ENCODE results near the gene KRTAP9-7. TPM values are rescaled to one million over a fixed set of nuclear protein-coding genes. Genes with fewer than 3 reads are reported as not detected.

Gene KRTAP9-7
- total and polyA plus RNA-seq, 2 donors: not detected

DNA sequence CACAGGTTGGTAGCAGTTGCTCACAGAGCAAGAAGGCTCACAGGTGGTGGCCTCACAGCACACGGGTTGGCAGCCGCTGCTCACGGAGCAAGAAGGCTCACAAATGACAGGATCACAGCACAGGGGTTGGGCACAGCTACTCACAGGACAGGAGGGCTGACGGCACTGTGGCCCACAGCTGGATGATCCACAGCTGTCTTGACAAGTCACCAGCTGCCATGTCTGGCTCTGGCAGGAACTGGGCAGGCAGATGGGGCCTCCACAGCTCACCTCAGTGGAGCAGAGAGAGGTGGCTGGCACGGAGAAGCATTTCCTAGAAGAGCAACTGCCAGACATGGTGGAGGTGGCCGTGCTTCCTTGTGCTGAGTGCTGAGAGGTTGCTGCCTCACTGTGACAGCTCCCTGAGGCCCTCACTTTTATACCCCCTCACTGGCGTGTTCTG lies 33.4 kb downstream of the KRTAP9-7 start, which contains the start of gene KRTAP16-1:
Gene KRTAP16-1 (minus strand): TSS at position 392 of the 442 bp plus-strand sequence. CDS start 56 bp downstream, at position 336.
- Histone ChIP-seq H3K27ac (ENCODE audit: low read depth in 1 of 2, low read length in 1 of 2) (peak within 1 kb of the TSS; percentile 74 to 91), H3K4me1 (ENCODE audit: control insufficient read depth in 2 of 2, insufficient read depth in 2 of 2, low read length in 2 of 2) (peaks cover 0 to 23% of the 10 kb centered on the region in 2 donors), H3K27me3 (ENCODE audit: control insufficient read depth in 2 of 2, insufficient read depth in 1 of 2, low read length in 1 of 2) (no peaks in the 10 kb centered on the region), H3K4me3 (ENCODE audit: low read length in 2 of 2) (no peak within 1 kb of the TSS), H3K36me3 (ENCODE audit: control insufficient read depth in 2 of 2, insufficient read depth in 2 of 2, low read length in 1 of 2) (no peaks in the 10 kb centered on the region), H3K9me3 (ENCODE audit: control insufficient read depth in 2 of 2, insufficient read depth in 1 of 2, low read length in 1 of 2) (peaks cover 2 to 12% of the 10 kb centered on the region in 2 donors)
- DNase-seq (ENCODE audit: low read depth in 6 of 9, low spot score in 9 of 9): no peak
- 8% methylated on average over 7 of the region's 7 CpGs for WGBS

DNA sequence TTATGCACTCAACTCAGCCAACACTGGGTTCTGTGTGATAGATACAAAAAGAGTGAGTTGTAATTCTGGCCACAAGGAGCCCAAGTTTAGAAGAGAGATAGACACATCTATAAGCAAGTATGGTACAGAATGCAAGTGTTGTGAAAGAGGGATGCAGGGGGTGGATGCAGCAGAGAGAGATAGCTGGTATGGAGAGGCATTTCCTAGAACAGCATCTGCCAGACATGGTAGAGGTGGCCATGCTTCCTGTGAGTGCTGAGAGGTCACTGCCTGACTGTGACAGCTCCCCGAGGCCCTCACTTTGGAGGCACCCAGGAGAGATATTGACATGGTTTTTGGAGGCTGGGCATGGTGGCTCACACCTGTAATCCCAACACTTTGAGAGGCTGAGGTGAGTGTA lies 35.6 kb downstream of the KRTAP9-7 start:
- Histone ChIP-seq H3K36me3 (ENCODE audit: control insufficient read depth in 2 of 2, insufficient read depth in 2 of 2, low read length in 1 of 2) (no peaks in the 10 kb centered on the region), H3K9me3 (ENCODE audit: control insufficient read depth in 2 of 2, insufficient read depth in 1 of 2, low read length in 1 of 2) (peaks cover 2 to 12% of the 10 kb centered on the region in 2 donors), H3K4me3 (ENCODE audit: low read length in 2 of 2) (no peak overlapping the region), H3K27me3 (ENCODE audit: control insufficient read depth in 2 of 2, insufficient read depth in 1 of 2, low read length in 1 of 2) (peaks cover 0 to 2% of the 10 kb centered on the region in 2 donors), H3K27ac (ENCODE audit: low read depth in 1 of 2, low read length in 1 of 2) (no peak overlapping the region), H3K4me1 (ENCODE audit: control insufficient read depth in 2 of 2, insufficient read depth in 2 of 2, low read length in 2 of 2) (peaks cover 0 to 23% of the 10 kb centered on the region in 2 donors)
- DNase-seq (ENCODE audit: low read depth in 6 of 9, low spot score in 9 of 9): no peak
- WGBS: 92% methylated on average over 1 of the region's 1 CpG

- DNase-seq (ENCODE audit: low read depth in 6 of 9, low spot score in 9 of 9): no peak
- H3K9me3 ChIP-seq (ENCODE audit: control insufficient read depth in 2 of 2, insufficient read depth in 1 of 2, low read length in 1 of 2): no peaks in the 10 kb centered on the region
- H3K4me3 ChIP-seq (ENCODE audit: low read length in 2 of 2): no peak within 1 kb of the TSS
- H3K27me3 ChIP-seq (ENCODE audit: control insufficient read depth in 2 of 2, insufficient read depth in 1 of 2, low read length in 1 of 2): peaks cover 0 to 2% of the 10 kb centered on the region in 2 donors
- H3K4me1 ChIP-seq (ENCODE audit: control insufficient read depth in 2 of 2, insufficient read depth in 2 of 2, low read length in 2 of 2): no peaks in the 10 kb centered on the region
- H3K36me3 ChIP-seq (ENCODE audit: control insufficient read depth in 2 of 2, insufficient read depth in 2 of 2, low read length in 1 of 2): no peaks in the 10 kb centered on the region
- no peak within 1 kb of the TSS for H3K27ac ChIP-seq (ENCODE audit: low read depth in 1 of 2, low read length in 1 of 2)
- 93% methylated on average over 24 of the region's 24 CpGs for WGBS
Observed at GRCh38 chr17:41315204-41315794, 39.8 kb downstream of the KRTAP9-7 start, which contains the start of gene KRTAP17-1. TSS of gene KRTAP17-1 (minus strand) at chr17:41315710. CDS start at chr17:41315650, 60 bp downstream.

DNA sequence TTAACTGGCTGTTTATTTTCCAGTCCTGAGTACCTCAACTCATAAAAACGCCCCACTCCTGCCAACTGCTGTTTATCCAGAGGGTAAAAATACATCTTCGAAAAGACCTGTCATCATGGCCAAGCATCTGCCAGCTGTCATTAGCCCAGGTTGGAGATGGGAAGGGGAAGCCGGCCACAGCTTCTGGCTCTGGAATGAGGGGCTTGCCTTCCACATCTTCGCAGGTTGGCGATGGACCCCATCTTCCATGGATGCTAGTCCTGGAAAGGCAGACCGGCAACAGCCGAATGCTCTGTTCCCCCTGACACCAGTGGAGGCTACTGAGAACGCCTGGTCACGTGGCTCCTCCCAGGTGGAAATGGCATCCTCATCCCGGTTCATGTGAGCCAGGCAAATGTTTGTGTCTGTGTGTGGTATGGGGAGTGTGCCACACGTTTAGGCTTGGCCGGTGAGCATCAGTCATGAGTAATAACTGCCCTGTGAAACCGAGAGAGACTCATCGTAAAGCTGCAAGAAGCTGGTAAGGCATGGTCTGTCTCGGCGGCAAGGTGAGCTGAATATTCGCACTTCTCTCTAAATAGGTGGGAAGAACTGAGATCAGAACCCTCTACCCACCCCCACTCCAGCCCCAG lies 40.4 kb downstream of the KRTAP9-7 start:
- WGBS: 94% methylated on average over 17 of the region's 17 CpGs
- no peaks in the 10 kb centered on the region for H3K4me1 ChIP-seq (ENCODE audit: control insufficient read depth in 2 of 2, insufficient read depth in 2 of 2, low read length in 2 of 2)

GRCh38 chr17:41318231-41318630 lies 42.7 kb downstream of the KRTAP9-7 start:
- H3K4me1 ChIP-seq (ENCODE audit: control insufficient read depth in 2 of 2, insufficient read depth in 2 of 2, low read length in 2 of 2): no peaks in the 10 kb centered on the region
- no peak overlapping the region for H3K27ac ChIP-seq (ENCODE audit: low read depth in 1 of 2, low read length in 1 of 2)
- H3K27me3 ChIP-seq (ENCODE audit: control insufficient read depth in 2 of 2, insufficient read depth in 1 of 2, low read length in 1 of 2): peaks cover 0 to 2% of the 10 kb centered on the region in 2 donors
- no peak for DNase-seq (ENCODE audit: low read depth in 6 of 9, low spot score in 9 of 9)
- no peaks in the 10 kb centered on the region for H3K36me3 ChIP-seq (ENCODE audit: control insufficient read depth in 2 of 2, insufficient read depth in 2 of 2, low read length in 1 of 2)
- WGBS: 52% methylated on average over 2 of the region's 2 CpGs
- H3K9me3 ChIP-seq (ENCODE audit: control insufficient read depth in 2 of 2, insufficient read depth in 1 of 2, low read length in 1 of 2): no peaks in the 10 kb centered on the region
- no peak overlapping the region for H3K4me3 ChIP-seq (ENCODE audit: low read length in 2 of 2)

More for the DNA sequence above, 40.4 kb downstream of the KRTAP9-7 start:
- DNase-seq (ENCODE audit: low read depth in 6 of 9, low spot score in 9 of 9): no peak
- Histone ChIP-seq H3K36me3 (ENCODE audit: control insufficient read depth in 2 of 2, insufficient read depth in 2 of 2, low read length in 1 of 2) (no peaks in the 10 kb centered on the region), H3K4me3 (ENCODE audit: low read length in 2 of 2) (no peak overlapping the region), H3K9me3 (ENCODE audit: control insufficient read depth in 2 of 2, insufficient read depth in 1 of 2, low read length in 1 of 2) (no peaks in the 10 kb centered on the region), H3K27ac (ENCODE audit: low read depth in 1 of 2, low read length in 1 of 2) (no peak overlapping the region), H3K27me3 (ENCODE audit: control insufficient read depth in 2 of 2, insufficient read depth in 1 of 2, low read length in 1 of 2) (peaks cover 0 to 2% of the 10 kb centered on the region in 2 donors)

- Histone ChIP-seq H3K27ac (ENCODE audit: low read depth in 1 of 2, low read length in 1 of 2) (no peak overlapping the region), H3K27me3 (ENCODE audit: control insufficient read depth in 2 of 2, insufficient read depth in 1 of 2, low read length in 1 of 2) (no peaks in the 10 kb centered on the region), H3K4me3 (ENCODE audit: low read length in 2 of 2) (no peak overlapping the region), H3K36me3 (ENCODE audit: control insufficient read depth in 2 of 2, insufficient read depth in 2 of 2, low read length in 1 of 2) (no peaks in the 10 kb centered on the region), H3K9me3 (ENCODE audit: control insufficient read depth in 2 of 2, insufficient read depth in 1 of 2, low read length in 1 of 2) (no peaks in the 10 kb centered on the region), H3K4me1 (ENCODE audit: control insufficient read depth in 2 of 2, insufficient read depth in 2 of 2, low read length in 2 of 2) (no peaks in the 10 kb centered on the region)
- DNase-seq (ENCODE audit: low read depth in 6 of 9, low spot score in 9 of 9): peak in 2 of 9 donors; percentile 15 to 48
- WGBS: 47% methylated on average over 5 of the region's 5 CpGs
Observed at GRCh38 chr17:41322094-41322902, 46.8 kb downstream of the KRTAP9-7 start.

DNA sequence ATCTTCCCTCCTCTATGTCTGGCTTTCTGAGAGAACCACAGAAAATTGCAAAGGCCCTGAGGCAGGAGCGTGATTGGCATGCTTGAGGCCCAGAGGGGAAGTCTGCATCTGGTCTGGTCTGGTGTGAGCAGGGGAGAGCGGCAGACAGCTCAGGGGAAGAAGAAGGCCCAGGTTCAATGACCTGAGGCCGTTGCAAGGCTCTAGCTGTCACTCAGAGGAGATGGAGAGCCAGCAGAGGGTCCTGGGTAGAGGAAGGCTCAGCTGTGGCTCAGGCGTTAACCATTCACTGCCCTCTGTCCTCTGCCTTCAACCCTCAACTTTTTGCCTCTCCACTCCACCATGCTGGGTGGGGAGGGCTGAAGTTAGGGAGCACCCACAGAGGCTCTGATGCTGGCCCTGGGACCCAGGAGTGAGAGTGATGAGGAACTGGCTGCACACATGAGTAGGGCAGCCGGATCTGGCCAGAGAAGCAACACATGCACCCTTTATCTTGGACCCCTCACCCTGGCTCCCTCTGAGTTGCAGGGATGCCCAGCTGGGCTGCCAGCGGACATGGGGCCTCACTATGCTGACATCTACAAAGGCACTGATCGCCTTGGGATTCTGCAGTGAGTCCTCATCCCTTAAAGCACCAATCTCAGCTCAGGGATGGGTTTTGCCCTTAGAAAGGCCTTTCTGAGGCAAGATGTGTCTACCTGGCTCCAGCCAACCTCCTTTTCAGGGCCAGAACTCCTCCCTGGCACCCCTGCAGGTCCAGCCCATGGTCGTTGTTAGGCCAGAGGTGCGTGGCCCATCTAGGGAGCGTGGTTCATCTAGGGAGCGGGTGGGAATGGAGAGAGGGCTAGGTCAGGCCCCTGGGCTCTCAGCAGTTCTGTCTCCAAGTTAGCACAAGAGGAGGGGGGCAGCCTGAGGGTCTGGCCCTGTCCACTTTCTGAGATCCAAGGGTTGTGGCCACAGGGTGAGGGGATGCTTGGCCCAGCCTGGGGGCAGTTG lies 47.7 kb downstream of the KRTAP9-7 start:
- 94% methylated on average over 11 of the region's 11 CpGs for WGBS
- H3K9me3 ChIP-seq (ENCODE audit: control insufficient read depth in 2 of 2, insufficient read depth in 1 of 2, low read length in 1 of 2): no peaks in the 10 kb centered on the region
- no peaks in the 10 kb centered on the region for H3K27me3 ChIP-seq (ENCODE audit: control insufficient read depth in 2 of 2, insufficient read depth in 1 of 2, low read length in 1 of 2)
- no peaks in the 10 kb centered on the region for H3K36me3 ChIP-seq (ENCODE audit: control insufficient read depth in 2 of 2, insufficient read depth in 2 of 2, low read length in 1 of 2)
- H3K27ac ChIP-seq (ENCODE audit: low read depth in 1 of 2, low read length in 1 of 2): no peak overlapping the region
- DNase-seq (ENCODE audit: low read depth in 6 of 9, low spot score in 9 of 9): no peak
- H3K4me3 ChIP-seq (ENCODE audit: low read length in 2 of 2): no peak overlapping the region
- no peaks in the 10 kb centered on the region for H3K4me1 ChIP-seq (ENCODE audit: control insufficient read depth in 2 of 2, insufficient read depth in 2 of 2, low read length in 2 of 2)
